GM21786 (cell line): ENCODE results near the gene LRRC73.
"Not testable (repeated sequence)": the region's sequence is repeated elsewhere in the genome, so short reads cannot be mapped to it uniquely, and the experiment has no call there.

ENCODE experiments used
- ATAC-seq: cut with Tn5 transposase; IDR thresholded peaks from one replicate; pipeline ENCODE4 v1.9.1; 2021; ENCODE audit not compliant: unreplicated experiment

The LRRC73 gene

DNA sequence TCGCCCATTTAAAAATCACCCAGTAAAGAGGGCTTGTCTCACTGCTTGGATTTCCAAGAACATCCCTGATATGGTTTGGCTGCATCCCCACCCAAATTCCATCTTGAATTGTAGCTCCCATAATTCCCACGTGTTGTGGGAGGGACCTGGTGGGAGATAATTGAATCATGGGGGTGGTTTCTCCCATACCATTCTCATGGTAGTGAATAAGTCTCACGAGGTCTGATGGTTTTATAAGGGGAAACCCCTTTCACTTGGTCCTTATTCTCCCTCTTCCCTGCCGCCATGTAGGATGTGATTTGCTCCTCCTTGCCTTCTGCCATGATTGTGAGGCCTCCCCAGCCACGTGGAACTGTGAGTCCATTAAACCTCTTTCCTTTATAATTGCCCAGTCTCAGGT, 42.9 kb downstream of the LRRC73 start:
- ATAC-seq: not testable (repeated sequence)

DNA sequence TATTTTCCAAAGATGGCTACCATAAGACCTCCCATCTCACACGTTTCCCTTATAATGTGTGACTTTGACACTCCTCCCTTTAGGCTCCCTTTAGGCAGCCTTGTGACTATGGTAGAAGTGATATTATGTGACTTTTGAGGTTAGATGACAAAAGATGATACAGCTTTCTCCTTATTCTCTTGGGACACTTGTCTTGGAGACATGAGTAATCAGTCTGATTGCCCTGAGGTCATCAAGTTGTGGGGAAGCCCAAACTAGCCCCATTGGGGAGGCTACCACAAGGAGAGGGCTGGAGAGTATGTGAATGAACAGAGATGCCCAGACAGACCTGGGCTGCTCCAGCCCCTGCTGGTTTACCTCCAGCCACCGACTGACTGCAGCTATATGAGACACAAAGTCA, 44.2 kb downstream of the LRRC73 start:
- no peak for ATAC-seq

DNA sequence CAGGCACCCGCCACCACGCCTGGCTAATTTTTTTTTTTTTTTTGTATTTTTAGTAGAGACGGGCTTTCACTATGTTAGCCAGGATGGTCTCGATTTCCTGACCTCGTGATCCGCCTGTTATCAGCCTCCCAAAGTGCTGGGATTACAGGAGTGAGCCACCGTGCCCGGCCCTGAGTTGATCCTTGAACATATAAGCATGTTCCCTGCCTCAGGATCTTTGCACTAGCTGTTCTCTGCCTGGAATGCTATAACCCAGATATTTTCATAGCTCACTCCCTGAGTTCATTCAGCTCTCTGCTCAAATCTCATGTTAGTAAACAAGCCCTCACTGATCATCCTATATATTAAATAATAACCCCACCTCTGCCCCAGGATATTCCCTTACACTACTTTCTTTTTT, 45.8 kb downstream of the LRRC73 start:
- no peak for ATAC-seq

DNA sequence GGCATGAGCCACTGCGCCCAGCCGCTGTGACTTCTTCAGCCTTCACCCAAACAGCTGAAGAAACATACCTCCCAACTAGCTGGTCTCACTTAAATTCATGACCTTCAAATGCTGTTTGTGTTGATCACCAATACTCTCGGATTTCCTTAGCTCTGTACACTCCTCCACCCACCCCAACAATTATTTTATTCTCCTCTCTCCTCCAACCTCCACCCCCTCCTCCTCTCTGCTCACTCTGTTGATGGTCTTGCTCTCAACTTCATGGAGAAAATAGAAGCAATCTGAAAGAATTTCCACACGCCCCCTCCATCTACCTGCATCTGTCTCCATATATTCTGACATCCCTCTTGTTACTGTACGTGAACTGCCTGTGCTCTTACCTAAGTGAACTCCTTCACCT, 48.2 kb downstream of the LRRC73 start:
- ATAC-seq: no peak

DNA sequence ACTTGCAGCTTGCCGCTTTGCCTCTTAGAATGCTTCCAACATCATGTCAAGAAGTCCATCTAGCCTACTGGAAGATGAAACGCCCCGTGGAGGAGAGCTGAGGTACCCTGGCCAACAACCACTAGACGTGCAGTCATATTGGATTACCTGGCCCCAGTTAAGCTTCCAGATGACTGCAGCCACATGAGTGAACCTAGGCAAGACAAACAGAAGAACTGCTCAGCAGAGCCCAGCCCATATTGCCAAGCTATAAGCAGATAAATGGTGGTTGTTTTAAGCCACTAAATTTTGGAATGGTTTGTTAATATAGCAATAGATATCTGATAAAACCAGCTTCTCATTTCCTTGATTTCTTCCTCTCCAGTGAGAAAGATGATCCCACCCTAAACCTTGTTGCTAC, 50.1 kb downstream of the LRRC73 start:
- no peak for ATAC-seq

DNA sequence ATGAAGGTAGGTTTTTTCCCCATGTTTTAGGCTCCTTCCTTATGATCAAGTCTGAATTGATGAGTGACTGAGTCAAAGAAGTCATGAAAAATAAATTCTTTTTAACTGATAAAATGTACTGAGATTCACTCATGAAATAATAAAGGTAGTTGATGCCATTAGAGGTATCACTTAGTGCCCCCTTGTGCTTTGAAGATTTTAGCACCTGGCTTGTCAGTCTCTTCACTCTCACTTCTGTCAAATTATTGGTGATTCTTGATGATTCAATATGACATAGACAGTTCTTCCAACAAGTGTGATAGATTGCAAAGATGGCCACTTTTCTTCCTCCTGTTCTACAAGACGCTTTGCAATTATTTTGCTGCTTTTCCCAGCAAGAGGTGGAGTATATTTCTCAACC, 50.6 kb downstream of the LRRC73 start:
- no peak for ATAC-seq

DNA sequence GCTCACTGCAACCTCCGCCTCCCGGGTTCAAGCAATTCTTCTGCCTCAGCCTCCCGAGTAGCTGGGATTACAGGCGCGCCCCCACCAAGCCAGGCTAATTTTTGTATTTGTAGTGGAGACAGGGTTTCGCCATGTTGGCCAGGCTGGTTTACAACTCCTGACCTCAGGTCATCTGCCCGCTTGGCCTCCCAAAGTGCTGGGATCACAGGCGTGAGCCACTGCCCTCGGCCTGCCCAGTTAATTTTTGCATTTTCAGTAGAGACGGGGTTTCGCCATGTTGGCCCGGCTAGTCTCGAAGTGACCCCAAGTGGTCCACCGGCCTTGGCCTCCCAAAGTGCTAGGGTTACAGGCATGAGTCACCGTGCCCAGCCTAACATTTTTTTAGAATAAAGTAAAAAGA, 52.0 kb downstream of the LRRC73 start:
- not testable (repeated sequence) for ATAC-seq

DNA sequence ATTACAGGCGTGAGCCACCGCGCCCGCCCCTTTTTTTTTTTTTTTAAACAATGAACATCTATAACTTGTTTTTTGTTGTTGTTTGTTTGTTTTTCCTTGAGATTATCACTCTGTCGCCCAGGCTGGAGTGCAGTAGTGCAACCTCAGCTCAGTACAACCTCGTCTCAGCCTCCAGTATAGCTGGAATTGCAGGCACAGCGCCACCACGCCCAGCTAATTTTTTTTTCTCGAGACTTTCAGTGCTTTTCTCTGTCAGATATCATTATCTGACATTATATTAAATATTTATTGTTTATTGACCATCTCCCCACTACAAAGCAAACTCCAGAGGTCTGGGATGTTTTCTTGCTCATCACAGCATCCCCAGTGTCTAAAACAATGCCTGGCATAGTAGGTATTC, 52.5 kb downstream of the LRRC73 start:
- ATAC-seq: no peak
